H1 (cell line): ENCODE results near the gene FMNL2. TPM values are rescaled to one million over a fixed set of nuclear protein-coding genes. Genes with fewer than 3 reads are reported as not detected.

Source experiments
- CHD1 ChIP-seq: IDR thresholded peaks from 2 replicates; pipeline ENCODE4 v1.6.1; 2012; ENCODE audit warnings: low read depth, low read length, improper control_type of control experiment
- MAX ChIP-seq: IDR thresholded peaks from 2 replicates; pipeline ENCODE4 v1.6.1; 2012; ENCODE audit warnings: inconsistent platforms
- NRF1 ChIP-seq: IDR thresholded peaks from 2 replicates; pipeline ENCODE4 v1.6.1; 2011; ENCODE audit warnings: mild to moderate bottlenecking, low read depth, low read length, improper control_type of control experiment
- SP1 ChIP-seq: IDR thresholded peaks from 2 replicates; pipeline ENCODE4 v1.6.1; 2011; ENCODE audit warnings: low read depth, low read length
- TBP ChIP-seq: IDR thresholded peaks from 2 replicates; pipeline ENCODE4 v1.6.1; 2011; ENCODE audit warnings: low read depth, low read length, improper control_type of control experiment
- polyA plus RNA-seq, 7 experiments: library from polyadenylated mRNA; depleted of rRNA in 3 of 7; stranded (reverse) in 5 of 7; unstranded in 2 of 7; fragments of >200 nt in 5 of 7; fragments of 200-250 nt in 2 of 7; gene quantifications; 1 replicate in 5 of 7; 2 replicates in 1 of 7; 4 replicates in 1 of 7; pipeline versions ENCODE4 v1.2.1 to v1.2.3, GENCODE V29; 2011 to 2013; ENCODE audit warnings: missing spikeins in 2 of 7, mixed read lengths in 2 of 7
- total RNA-seq: library from RNA; stranded (reverse); fragmentation: NEBNext Ultra II Directional; extraction: Animal tissue kit (Norgen Biotek cat#: 25700); gene quantifications from 2 replicates; pipeline ENCODE4 v1.2.1, GENCODE V29; 2021
- TF ChIP-seq, protein P1 (sequence below): fragments of 300-600 bp; sonication (generic); IDR thresholded peaks from 2 replicates; pipeline ENCODE4 v1.7.1; 2012; ENCODE audit warnings: low read length, moderate library complexity, mild to moderate bottlenecking, inconsistent platforms; ENCODE audit not compliant: insufficient replicate concordance

FMNL2 gene
- total and polyA plus RNA-seq, 2 of the 8 experiments (the other 6 are each of a cell fraction or from before 2014, with no cell fraction given): 15.5 to 45.1 TPM

DNA sequence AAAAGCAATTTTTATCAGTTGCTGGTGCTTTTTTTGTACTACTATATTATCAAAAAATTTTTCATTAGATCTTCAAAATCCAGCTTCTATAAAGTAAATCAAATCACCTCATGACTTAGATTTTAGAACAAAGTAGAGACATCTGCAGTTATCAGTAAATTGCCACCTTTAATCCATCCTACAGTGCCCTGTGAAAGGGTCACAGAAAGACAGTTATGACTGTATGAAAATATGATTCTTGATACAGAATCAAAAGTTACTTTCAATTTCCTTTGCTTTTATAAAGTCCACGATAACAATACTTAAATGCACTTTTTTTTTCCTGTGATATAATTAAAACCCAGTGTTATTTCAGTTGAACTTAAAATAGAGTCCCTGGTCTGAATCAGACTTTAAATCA, 320.9 kb downstream of the FMNL2 start (continued):
- TF ChIP-seq, protein P1, sequence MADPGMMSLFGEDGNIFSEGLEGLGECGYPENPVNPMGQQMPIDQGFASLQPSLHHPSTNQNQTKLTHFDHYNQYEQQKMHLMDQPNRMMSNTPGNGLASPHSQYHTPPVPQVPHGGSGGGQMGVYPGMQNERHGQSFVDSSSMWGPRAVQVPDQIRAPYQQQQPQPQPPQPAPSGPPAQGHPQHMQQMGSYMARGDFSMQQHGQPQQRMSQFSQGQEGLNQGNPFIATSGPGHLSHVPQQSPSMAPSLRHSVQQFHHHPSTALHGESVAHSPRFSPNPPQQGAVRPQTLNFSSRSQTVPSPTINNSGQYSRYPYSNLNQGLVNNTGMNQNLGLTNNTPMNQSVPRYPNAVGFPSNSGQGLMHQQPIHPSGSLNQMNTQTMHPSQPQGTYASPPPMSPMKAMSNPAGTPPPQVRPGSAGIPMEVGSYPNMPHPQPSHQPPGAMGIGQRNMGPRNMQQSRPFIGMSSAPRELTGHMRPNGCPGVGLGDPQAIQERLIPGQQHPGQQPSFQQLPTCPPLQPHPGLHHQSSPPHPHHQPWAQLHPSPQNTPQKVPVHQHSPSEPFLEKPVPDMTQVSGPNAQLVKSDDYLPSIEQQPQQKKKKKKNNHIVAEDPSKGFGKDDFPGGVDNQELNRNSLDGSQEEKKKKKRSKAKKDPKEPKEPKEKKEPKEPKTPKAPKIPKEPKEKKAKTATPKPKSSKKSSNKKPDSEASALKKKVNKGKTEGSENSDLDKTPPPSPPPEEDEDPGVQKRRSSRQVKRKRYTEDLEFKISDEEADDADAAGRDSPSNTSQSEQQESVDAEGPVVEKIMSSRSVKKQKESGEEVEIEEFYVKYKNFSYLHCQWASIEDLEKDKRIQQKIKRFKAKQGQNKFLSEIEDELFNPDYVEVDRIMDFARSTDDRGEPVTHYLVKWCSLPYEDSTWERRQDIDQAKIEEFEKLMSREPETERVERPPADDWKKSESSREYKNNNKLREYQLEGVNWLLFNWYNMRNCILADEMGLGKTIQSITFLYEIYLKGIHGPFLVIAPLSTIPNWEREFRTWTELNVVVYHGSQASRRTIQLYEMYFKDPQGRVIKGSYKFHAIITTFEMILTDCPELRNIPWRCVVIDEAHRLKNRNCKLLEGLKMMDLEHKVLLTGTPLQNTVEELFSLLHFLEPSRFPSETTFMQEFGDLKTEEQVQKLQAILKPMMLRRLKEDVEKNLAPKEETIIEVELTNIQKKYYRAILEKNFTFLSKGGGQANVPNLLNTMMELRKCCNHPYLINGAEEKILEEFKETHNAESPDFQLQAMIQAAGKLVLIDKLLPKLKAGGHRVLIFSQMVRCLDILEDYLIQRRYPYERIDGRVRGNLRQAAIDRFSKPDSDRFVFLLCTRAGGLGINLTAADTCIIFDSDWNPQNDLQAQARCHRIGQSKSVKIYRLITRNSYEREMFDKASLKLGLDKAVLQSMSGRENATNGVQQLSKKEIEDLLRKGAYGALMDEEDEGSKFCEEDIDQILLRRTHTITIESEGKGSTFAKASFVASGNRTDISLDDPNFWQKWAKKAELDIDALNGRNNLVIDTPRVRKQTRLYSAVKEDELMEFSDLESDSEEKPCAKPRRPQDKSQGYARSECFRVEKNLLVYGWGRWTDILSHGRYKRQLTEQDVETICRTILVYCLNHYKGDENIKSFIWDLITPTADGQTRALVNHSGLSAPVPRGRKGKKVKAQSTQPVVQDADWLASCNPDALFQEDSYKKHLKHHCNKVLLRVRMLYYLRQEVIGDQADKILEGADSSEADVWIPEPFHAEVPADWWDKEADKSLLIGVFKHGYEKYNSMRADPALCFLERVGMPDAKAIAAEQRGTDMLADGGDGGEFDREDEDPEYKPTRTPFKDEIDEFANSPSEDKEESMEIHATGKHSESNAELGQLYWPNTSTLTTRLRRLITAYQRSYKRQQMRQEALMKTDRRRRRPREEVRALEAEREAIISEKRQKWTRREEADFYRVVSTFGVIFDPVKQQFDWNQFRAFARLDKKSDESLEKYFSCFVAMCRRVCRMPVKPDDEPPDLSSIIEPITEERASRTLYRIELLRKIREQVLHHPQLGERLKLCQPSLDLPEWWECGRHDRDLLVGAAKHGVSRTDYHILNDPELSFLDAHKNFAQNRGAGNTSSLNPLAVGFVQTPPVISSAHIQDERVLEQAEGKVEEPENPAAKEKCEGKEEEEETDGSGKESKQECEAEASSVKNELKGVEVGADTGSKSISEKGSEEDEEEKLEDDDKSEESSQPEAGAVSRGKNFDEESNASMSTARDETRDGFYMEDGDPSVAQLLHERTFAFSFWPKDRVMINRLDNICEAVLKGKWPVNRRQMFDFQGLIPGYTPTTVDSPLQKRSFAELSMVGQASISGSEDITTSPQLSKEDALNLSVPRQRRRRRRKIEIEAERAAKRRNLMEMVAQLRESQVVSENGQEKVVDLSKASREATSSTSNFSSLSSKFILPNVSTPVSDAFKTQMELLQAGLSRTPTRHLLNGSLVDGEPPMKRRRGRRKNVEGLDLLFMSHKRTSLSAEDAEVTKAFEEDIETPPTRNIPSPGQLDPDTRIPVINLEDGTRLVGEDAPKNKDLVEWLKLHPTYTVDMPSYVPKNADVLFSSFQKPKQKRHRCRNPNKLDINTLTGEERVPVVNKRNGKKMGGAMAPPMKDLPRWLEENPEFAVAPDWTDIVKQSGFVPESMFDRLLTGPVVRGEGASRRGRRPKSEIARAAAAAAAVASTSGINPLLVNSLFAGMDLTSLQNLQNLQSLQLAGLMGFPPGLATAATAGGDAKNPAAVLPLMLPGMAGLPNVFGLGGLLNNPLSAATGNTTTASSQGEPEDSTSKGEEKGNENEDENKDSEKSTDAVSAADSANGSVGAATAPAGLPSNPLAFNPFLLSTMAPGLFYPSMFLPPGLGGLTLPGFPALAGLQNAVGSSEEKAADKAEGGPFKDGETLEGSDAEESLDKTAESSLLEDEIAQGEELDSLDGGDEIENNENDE: no peak
- TF ChIP-seq CHD1 (no peak), MAX (no peak), NRF1 (no peak), TBP (no peak), SP1 (no peak)
